ENCODE results near the gene PROZ.

DNA sequence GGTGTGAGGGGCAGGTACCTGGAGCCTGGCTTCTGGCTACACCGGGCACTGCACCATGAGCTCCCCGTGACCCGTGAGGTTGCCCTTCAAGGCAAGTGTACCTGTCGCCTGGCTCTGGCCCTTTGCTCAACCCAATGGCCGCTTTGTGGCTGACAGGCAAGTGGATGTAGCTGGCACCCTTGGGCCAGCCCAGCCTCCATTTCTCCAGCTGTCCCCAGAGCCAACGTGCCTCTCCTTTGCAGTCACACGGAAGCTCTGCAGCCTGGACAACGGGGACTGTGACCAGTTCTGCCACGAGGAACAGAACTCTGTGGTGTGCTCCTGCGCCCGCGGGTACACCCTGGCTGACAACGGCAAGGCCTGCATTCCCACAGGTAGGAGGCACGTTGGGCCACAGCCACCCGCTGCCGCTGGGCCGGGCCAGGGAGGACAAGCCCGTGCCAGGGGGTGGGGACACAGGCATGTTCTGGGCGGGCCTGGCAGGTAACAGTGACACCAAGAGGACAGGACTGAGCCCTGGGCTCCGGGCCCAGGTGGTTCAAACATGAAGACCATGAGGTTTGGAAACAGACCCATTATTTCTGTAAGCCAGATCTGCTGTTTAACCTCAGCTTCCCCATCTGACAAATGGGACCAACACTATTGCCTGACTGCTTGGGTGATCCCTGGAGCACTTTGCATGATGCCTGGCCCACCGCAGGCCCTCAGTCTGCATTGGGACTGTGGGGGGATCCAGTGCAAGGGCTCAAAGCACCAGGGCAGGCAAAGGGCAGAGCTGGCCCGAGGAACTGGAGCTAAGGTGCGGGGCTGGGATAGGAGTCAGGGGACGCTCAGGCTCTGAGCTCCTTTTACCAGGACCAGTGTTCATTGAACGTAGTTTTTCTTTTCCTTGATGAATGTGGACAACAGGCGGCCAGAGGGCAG, 17.5 kb upstream of the PROZ start:
- no peak for TF ChIP-seq POLR2A (IDR thresholded peaks at IDR 0.05)
- TF ChIP-seq, protein P1, sequence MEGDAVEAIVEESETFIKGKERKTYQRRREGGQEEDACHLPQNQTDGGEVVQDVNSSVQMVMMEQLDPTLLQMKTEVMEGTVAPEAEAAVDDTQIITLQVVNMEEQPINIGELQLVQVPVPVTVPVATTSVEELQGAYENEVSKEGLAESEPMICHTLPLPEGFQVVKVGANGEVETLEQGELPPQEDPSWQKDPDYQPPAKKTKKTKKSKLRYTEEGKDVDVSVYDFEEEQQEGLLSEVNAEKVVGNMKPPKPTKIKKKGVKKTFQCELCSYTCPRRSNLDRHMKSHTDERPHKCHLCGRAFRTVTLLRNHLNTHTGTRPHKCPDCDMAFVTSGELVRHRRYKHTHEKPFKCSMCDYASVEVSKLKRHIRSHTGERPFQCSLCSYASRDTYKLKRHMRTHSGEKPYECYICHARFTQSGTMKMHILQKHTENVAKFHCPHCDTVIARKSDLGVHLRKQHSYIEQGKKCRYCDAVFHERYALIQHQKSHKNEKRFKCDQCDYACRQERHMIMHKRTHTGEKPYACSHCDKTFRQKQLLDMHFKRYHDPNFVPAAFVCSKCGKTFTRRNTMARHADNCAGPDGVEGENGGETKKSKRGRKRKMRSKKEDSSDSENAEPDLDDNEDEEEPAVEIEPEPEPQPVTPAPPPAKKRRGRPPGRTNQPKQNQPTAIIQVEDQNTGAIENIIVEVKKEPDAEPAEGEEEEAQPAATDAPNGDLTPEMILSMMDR (IDR thresholded peaks at IDR 0.05), result no peak
